H9 (cell line): ENCODE measurements around the gene PCGF5. TPM values are rescaled to one million over a fixed set of nuclear protein-coding genes. Genes with fewer than 3 reads are reported as not detected.

Source experiments
- DNase-seq: peaks from one replicate; pipeline ENCODE4 v3.0.0-alpha.2; 2017
- H2AFZ ChIP-seq: one replicate; pipeline ENCODE4 v1.6.1; 2013; ENCODE audit warnings: mild to moderate bottlenecking, low read length, control low read depth, moderate library complexity
- H2AK5ac ChIP-seq: 2 replicates; pipeline ENCODE4 v1.6.1; 2013; ENCODE audit warnings: low read length, control low read depth, mixed read lengths; ENCODE audit not compliant: insufficient read length
- H2BK120ac ChIP-seq: one replicate; pipeline ENCODE4 v1.6.1; 2013; ENCODE audit warnings: low read depth, mild to moderate bottlenecking, low read length, control low read depth, inconsistent platforms; ENCODE audit not compliant: poor library complexity, severe bottlenecking
- H2BK12ac ChIP-seq: 2 replicates; pipeline ENCODE4 v1.6.1; 2013; ENCODE audit warnings: low read length, control low read depth, mixed read lengths, low read depth; ENCODE audit not compliant: insufficient read length
- H2BK15ac ChIP-seq: 2 replicates; pipeline ENCODE4 v1.6.1; 2013; ENCODE audit warnings: low read depth, low read length, control low read depth
- H2BK20ac ChIP-seq: one replicate; pipeline ENCODE4 v1.6.1; 2013; ENCODE audit warnings: low read depth, mild to moderate bottlenecking, low read length, control low read depth, inconsistent platforms; ENCODE audit not compliant: poor library complexity, severe bottlenecking
- H2BK5ac ChIP-seq: 2 replicates; pipeline ENCODE4 v1.6.1; 2013; ENCODE audit warnings: low read length, control low read depth, mixed read lengths; ENCODE audit not compliant: insufficient read length
- H3K14ac ChIP-seq: 2 replicates; pipeline ENCODE4 v1.6.1; 2013; ENCODE audit warnings: low read length, control low read depth; ENCODE audit not compliant: insufficient read depth
- H3K18ac ChIP-seq: 2 replicates; pipeline ENCODE4 v1.6.1; 2013; ENCODE audit warnings: low read depth, mild to moderate bottlenecking, mixed read lengths, low read length, control low read depth; ENCODE audit not compliant: insufficient read length
- H3K23ac ChIP-seq: 2 replicates; pipeline ENCODE4 v1.6.1; 2013; ENCODE audit warnings: low read length, control low read depth, mixed read lengths, low read depth; ENCODE audit not compliant: insufficient read length
- H3K23me2 ChIP-seq: 2 replicates; pipeline ENCODE4 v1.6.1; 2013; ENCODE audit warnings: low read depth, mild to moderate bottlenecking, mixed read lengths, low read length, control low read depth; ENCODE audit not compliant: insufficient read length, poor library complexity, severe bottlenecking
- H3K27ac ChIP-seq: 2 replicates; pipeline ENCODE4 v1.5.1; 2013; ENCODE audit warnings: low read length, control low read depth, mixed read lengths, low read depth; ENCODE audit not compliant: insufficient read length
- H3K27me3 ChIP-seq: 2 replicates; pipeline ENCODE4 v1.6.1; 2013; ENCODE audit warnings: low read length, control low read depth, inconsistent platforms; ENCODE audit not compliant: insufficient read depth
- H3K4ac ChIP-seq: 2 replicates; pipeline ENCODE4 v1.6.1; 2013; ENCODE audit warnings: low read depth, mild to moderate bottlenecking, control low read depth, inconsistent platforms, low read length, moderate library complexity
- H3K4me1 ChIP-seq: 2 replicates; pipeline ENCODE4 v1.6.1; 2013; ENCODE audit warnings: low read length, control low read depth, inconsistent platforms; ENCODE audit not compliant: insufficient read depth
- H3K4me2 ChIP-seq: 2 replicates; pipeline ENCODE4 v1.6.1; 2013; ENCODE audit warnings: low read length, control low read depth, mixed read lengths; ENCODE audit not compliant: insufficient read length, insufficient read depth
- H3K56ac ChIP-seq: 2 replicates; pipeline ENCODE4 v1.6.1; 2013; ENCODE audit warnings: low read depth, mild to moderate bottlenecking, mixed read lengths, low read length, control low read depth; ENCODE audit not compliant: insufficient read length
- H3K79me1 ChIP-seq: 2 replicates; pipeline ENCODE4 v1.6.1; 2013; ENCODE audit warnings: low read depth, mild to moderate bottlenecking, moderate library complexity, low read length, control low read depth, inconsistent platforms; ENCODE audit not compliant: insufficient read depth, poor library complexity, severe bottlenecking
- H3K79me2 ChIP-seq: 2 replicates; pipeline ENCODE4 v1.6.1; 2013; ENCODE audit warnings: low read length, control low read depth, inconsistent platforms; ENCODE audit not compliant: insufficient read depth
- H3K9ac ChIP-seq: 2 replicates; pipeline ENCODE4 v1.6.1; 2013; ENCODE audit warnings: low read length, control low read depth, mixed read lengths; ENCODE audit not compliant: insufficient read length; ENCODE audit errors: extremely low read depth
- H3K9me3 ChIP-seq: one replicate; pipeline ENCODE4 v1.6.1; 2013; ENCODE audit warnings: low read depth, low read length, inconsistent platforms; ENCODE audit not compliant: control insufficient read depth
- H3T11ph ChIP-seq: one replicate; pipeline ENCODE4 v1.6.1; 2013; ENCODE audit warnings: mild to moderate bottlenecking, low read length, control low read depth, inconsistent platforms
- H4K20me1 ChIP-seq: one replicate; pipeline ENCODE4 v1.6.1; 2013; ENCODE audit not compliant: control insufficient read depth, insufficient read length, insufficient read depth
- H4K5ac ChIP-seq: 2 replicates; pipeline ENCODE4 v1.6.1; 2013; ENCODE audit warnings: low read depth, mild to moderate bottlenecking, mixed read lengths, low read length, control low read depth; ENCODE audit not compliant: insufficient read length
- H4K8ac ChIP-seq: replicated peaks from 2 replicates; pipeline ENCODE4 v1.6.1; 2013; ENCODE audit warnings: low read length, control low read depth, mixed read lengths, low read depth; ENCODE audit not compliant: insufficient read length
- H4K91ac ChIP-seq: 2 replicates; pipeline ENCODE4 v1.6.1; 2013; ENCODE audit warnings: low read depth, mild to moderate bottlenecking, moderate library complexity, mixed read lengths, low read length, control low read depth; ENCODE audit not compliant: insufficient read length
- H3K27ac Mint-ChIP-seq, 3 experiments: 2 replicates in 2 of 3; 3 replicates in 1 of 3; pipeline ENCODE4 v1.8.0; 2020 to 2021; ENCODE audit warnings: mixed read lengths in 3 of 3, mild to moderate bottlenecking in 1 of 3, moderate library complexity in 1 of 3
- H3K27me3 Mint-ChIP-seq: 2 replicates; pipeline ENCODE4 v1.8.0; 2021; ENCODE audit warnings: low read depth, mild to moderate bottlenecking, moderate library complexity, mixed read lengths
- H3K36me3 Mint-ChIP-seq, 3 experiments: 2 replicates in 2 of 3; 3 replicates in 1 of 3; pipeline ENCODE4 v1.8.0; 2020 to 2021; ENCODE audit warnings: low read depth in 3 of 3, mixed read lengths in 3 of 3; ENCODE audit not compliant: insufficient read depth in 1 of 3
- H3K4me1 Mint-ChIP-seq, 2 experiments: 2 replicates each; pipeline ENCODE4 v1.8.0; 2020; ENCODE audit warnings: mixed read lengths in 2 of 2
- H3K4me3 Mint-ChIP-seq, 2 experiments: 2 replicates in 1 of 2; 3 replicates in 1 of 2; pipeline ENCODE4 v1.8.0; 2020 to 2021; ENCODE audit warnings: mild to moderate bottlenecking in 2 of 2, mixed read lengths in 2 of 2, moderate library complexity in 1 of 2
- H3K9me3 Mint-ChIP-seq, 2 experiments: 2 replicates in 1 of 2; 3 replicates in 1 of 2; pipeline ENCODE4 v1.8.0; 2020; ENCODE audit warnings: mild to moderate bottlenecking in 2 of 2, mixed read lengths in 2 of 2, moderate library complexity in 1 of 2
- WGBS: extraction: QIAGEN DNeasy Blood & Tissue Kit; methylation state at CpG from one replicate; pipeline ENCODE4 v1.1.7; 2013; ENCODE audit warnings: missing lambda C conversion rate, low lambda C conversion rate, mixed read lengths; ENCODE audit not compliant: insufficient read length; ENCODE audit errors: extremely low coverage; 5-methylcytosine and 5-hydroxymethylcytosine counted together
- total RNA-seq: library from RNA; stranded (reverse); gene quantifications from 2 replicates; pipeline ENCODE4 v1.2.1, GENCODE V29; 2021
- TF ChIP-seq, protein P1 (sequence below): fragments of 200-600 bp; sonication (generic); conservative IDR thresholded peaks from 3 replicates; pipeline ENCODE4 v1.8.0; 2021; ENCODE audit warnings: antibody characterized with exemption, mild to moderate bottlenecking

Gene PCGF5
- total RNA-seq, 1 experiment from 2014 or later = 6.9 TPM

DNA sequence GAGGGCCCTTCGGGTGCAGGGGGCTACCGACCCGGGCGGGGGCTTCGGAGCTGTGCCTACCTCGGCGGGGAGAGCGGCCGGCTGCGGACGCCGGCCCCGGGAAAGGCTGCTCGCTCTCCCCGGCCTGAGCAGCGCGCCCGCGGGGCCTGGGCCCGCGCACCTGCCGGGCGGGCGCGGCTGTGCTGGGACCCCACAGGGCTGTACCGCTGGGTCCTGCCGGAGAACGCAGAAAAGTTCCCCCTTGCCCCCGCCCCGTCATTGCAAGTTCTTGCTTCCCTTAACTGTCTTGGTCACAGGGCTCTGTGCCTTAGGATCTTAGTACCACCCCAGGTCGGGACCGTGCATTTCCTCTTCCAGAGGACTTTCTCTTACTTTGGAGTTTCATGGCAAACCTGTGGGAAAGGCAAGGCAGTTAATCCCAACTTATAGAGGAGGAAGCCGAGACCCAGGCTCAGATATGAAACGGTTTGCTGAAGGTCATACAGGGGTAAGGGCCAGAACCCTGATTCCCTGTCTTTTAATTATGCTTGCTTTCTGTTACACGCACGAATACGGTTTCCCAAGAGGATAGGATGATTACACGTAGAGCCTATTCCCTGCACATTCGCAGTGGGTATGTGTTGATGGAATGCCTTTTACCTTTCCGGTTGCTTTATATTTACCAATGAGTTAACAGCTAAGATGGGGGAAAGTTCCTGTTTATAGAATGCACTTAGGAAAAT, 652 bp downstream of the PCGF5 start:
- peak overlapping the region; percentile 73 for H3K18ac ChIP-seq
- H2BK12ac ChIP-seq = no peak overlapping the region
- no peak overlapping the region for H2BK20ac ChIP-seq
- peaks cover 13% of the 10 kb centered on the region; the same call in 1 of the 2 replicates for H3K27me3 ChIP-seq
- no peak overlapping the region for H2AFZ ChIP-seq
- no peaks in the 10 kb centered on the region for H3K36me3 Mint-ChIP-seq
- no CpG with 5 or more reads among the region's 40 CpGs for WGBS
- no peak overlapping the region for H2AK5ac ChIP-seq
- H4K20me1 ChIP-seq = no peaks in the 10 kb centered on the region
- H3K14ac ChIP-seq = 0 out of 2 replicates have a peak overlapping the region, but pooled peaks have one; percentile 51
- no peak overlapping the region for H2BK5ac ChIP-seq
- H3K9me3 ChIP-seq = no peaks in the 10 kb centered on the region
- peak overlapping the region; percentile 11 for H3K9ac ChIP-seq
- no peak overlapping the region for H2BK120ac ChIP-seq
- H3K27ac Mint-ChIP-seq = no peak overlapping the region
- H3K4me3 Mint-ChIP-seq = peak overlapping the region; percentile 80 to 91
- no peak overlapping the region for H3K4ac ChIP-seq
- H4K8ac ChIP-seq = no peak overlapping the region
- TF ChIP-seq, protein P1, sequence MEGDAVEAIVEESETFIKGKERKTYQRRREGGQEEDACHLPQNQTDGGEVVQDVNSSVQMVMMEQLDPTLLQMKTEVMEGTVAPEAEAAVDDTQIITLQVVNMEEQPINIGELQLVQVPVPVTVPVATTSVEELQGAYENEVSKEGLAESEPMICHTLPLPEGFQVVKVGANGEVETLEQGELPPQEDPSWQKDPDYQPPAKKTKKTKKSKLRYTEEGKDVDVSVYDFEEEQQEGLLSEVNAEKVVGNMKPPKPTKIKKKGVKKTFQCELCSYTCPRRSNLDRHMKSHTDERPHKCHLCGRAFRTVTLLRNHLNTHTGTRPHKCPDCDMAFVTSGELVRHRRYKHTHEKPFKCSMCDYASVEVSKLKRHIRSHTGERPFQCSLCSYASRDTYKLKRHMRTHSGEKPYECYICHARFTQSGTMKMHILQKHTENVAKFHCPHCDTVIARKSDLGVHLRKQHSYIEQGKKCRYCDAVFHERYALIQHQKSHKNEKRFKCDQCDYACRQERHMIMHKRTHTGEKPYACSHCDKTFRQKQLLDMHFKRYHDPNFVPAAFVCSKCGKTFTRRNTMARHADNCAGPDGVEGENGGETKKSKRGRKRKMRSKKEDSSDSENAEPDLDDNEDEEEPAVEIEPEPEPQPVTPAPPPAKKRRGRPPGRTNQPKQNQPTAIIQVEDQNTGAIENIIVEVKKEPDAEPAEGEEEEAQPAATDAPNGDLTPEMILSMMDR = no peak
- H3K27ac ChIP-seq = no peak overlapping the region
- peak; percentile 42 for DNase-seq
- H3K79me1 ChIP-seq = no peaks in the 10 kb centered on the region
- peaks cover 10 to 13% of the 10 kb centered on the region in 2 experiments for H3K4me1 Mint-ChIP-seq
- H2BK15ac ChIP-seq = no peak overlapping the region
- peaks cover 4% of the 10 kb centered on the region for H3K23me2 ChIP-seq
- no peaks in the 10 kb centered on the region for H3K4me1 ChIP-seq
- H3K23ac ChIP-seq = no peak overlapping the region
- no peak overlapping the region for H3K56ac ChIP-seq
- H3K9me3 Mint-ChIP-seq = no peaks in the 10 kb centered on the region
- no peak overlapping the region for H4K91ac ChIP-seq
- H3T11ph ChIP-seq = no peak overlapping the region
- H3K4me2 ChIP-seq = peak overlapping the region; percentile 60
- H3K27me3 Mint-ChIP-seq = peaks cover 55% of the 10 kb centered on the region
- H4K5ac ChIP-seq = no peak overlapping the region
- no peaks in the 10 kb centered on the region for H3K79me2 ChIP-seq
